Ramos (cell line): ENCODE results near the gene METTL21A.

Experiments
- in situ Hi-C: fragments of 300-500 bp; cut with MboI; formaldehyde crosslinking; loops from one replicate; pipeline ENCODE4 v1.14.3; 2022; ENCODE audit warnings: low sequenced_read_pairs; ENCODE audit not compliant: unreplicated experiment

METTL21A gene

GRCh38 chr2:207567671-207568070 is 57.5 kb downstream of the METTL21A start:
- in situ Hi-C loops: no loop called here

DNA sequence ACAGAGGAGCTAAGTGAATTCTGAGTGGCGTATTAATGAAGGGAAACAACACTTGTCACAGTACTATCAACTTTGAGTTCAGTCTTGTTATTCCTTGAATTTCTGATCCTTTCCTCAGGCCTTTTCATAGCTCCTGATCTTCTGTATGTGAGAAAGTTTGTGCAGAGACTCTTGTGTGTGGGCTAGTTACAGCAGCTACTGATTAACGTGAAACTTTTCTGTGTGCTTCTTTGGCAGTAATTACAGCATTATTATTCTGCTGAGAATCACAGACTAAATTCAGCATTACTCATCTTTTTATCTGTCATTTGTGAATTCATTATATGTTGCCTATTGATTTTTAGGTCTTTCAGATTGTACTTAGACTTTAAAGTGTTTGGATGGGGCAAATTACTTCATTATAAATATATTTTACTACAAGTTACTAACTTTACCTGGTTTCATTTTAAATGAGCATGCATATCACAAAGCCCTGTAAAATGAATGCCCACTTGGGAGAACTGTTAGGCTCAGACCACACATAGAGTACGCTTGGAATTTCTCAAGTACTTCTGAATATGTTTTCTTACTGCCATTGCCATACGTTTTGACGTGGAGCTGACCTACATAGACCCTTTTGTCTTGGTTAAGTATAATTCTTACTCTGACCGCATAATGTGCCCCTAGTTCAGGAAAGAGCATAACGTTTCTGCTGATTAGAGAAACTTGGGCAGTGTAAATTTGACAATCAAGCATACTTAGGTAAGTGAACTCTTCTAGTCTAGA is 59.3 kb downstream of the METTL21A start:
- in situ Hi-C loops: no loop called here
